HepG2 (cell line): Measurements from ENCODE around the gene MAPK13. TPM values are rescaled to one million over a fixed set of nuclear protein-coding genes. Genes with fewer than 3 reads are reported as not detected.

Source experiments
- ARNTL ChIP-seq: sonication (generic); formaldehyde crosslinking; IDR thresholded peaks from 2 replicates; pipeline ENCODE4 v1.4.0; 2020; ENCODE audit warnings: mild to moderate bottlenecking, missing genetic modification reagents
- CBX5 ChIP-seq: sonication (generic); formaldehyde crosslinking; IDR thresholded peaks from 2 replicates; pipeline ENCODE4 v1.4.0; 2020; ENCODE audit warnings: missing genetic modification reagents, borderline replicate concordance
- ETV6 ChIP-seq: sonication (generic); formaldehyde crosslinking; conservative IDR thresholded peaks from 2 replicates; pipeline ENCODE4 v1.4.0; 2020; ENCODE audit warnings: missing genetic modification reagents
- FOXK2 ChIP-seq: fragments of 450-650 bp; IDR thresholded peaks from 2 replicates; pipeline ENCODE4 v1.6.1; 2016
- HDAC2 ChIP-seq: sonication (generic); formaldehyde crosslinking; IDR thresholded peaks from 2 replicates; pipeline ENCODE4 v1.4.0; 2020; ENCODE audit warnings: missing genetic modification reagents
- HMG20A ChIP-seq: IDR thresholded peaks from 2 replicates; pipeline ENCODE4 v1.6.1; 2016; ENCODE audit warnings: borderline replicate concordance
- IKZF1 ChIP-seq: fragments of 450-650 bp; IDR thresholded peaks from 2 replicates; pipeline ENCODE4 v1.7.1; 2016
- KDM5B ChIP-seq: sonication (generic); formaldehyde crosslinking; IDR thresholded peaks from 2 replicates; pipeline ENCODE4 v1.4.0; 2020; ENCODE audit warnings: missing genetic modification reagents, mild to moderate bottlenecking, borderline replicate concordance
- KMT2B ChIP-seq: IDR thresholded peaks from 2 replicates; pipeline ENCODE4 v1.6.1; 2016; ENCODE audit warnings: missing genetic modification reagents, missing compliant biosample characterization
- MAFF ChIP-seq: IDR thresholded peaks from 2 replicates; pipeline ENCODE4 v1.6.1; 2011; ENCODE audit warnings: low read depth, low read length, improper control_type of control experiment
- MEIS1 ChIP-seq: sonication (generic); formaldehyde crosslinking; IDR thresholded peaks from 2 replicates; pipeline ENCODE4 v1.9.0; 2021; ENCODE audit warnings: mild to moderate bottlenecking, missing genetic modification reagents, moderate library complexity, borderline replicate concordance
- PCBP2 ChIP-seq: fragments of 200-400 bp; formaldehyde crosslinking; optimal IDR thresholded peaks from 2 replicates; pipeline ENCODE3; 2018; ENCODE audit warnings: low read length, low read depth; ENCODE audit not compliant: poor library complexity, severe bottlenecking
- PLRG1 ChIP-seq: fragments of 450-650 bp; conservative IDR thresholded peaks from 2 replicates; pipeline ENCODE4 v1.6.1; 2016
- POGZ ChIP-seq: sonication (generic); formaldehyde crosslinking; IDR thresholded peaks from 2 replicates; pipeline ENCODE4 v1.4.0; 2020; ENCODE audit warnings: mild to moderate bottlenecking, missing genetic modification reagents
- POLR2AphosphoS5 ChIP-seq: IDR thresholded peaks from 2 replicates; pipeline ENCODE4 v1.6.1; 2012; ENCODE audit warnings: low read depth, low read length
- SIX4 ChIP-seq: sonication (generic); formaldehyde crosslinking; IDR thresholded peaks from 2 replicates; pipeline ENCODE4 v1.4.0; 2020; ENCODE audit warnings: missing genetic modification reagents
- SMC3 ChIP-seq: IDR thresholded peaks from 2 replicates; pipeline ENCODE4 v1.6.1; 2011; ENCODE audit warnings: low read length, improper control_type of control experiment
- TOE1 ChIP-seq: sonication (generic); formaldehyde crosslinking; IDR thresholded peaks from 2 replicates; pipeline ENCODE4 v1.4.0; 2020; ENCODE audit warnings: mild to moderate bottlenecking, missing genetic modification reagents
- TP53 ChIP-seq: sonication (generic); formaldehyde crosslinking; conservative IDR thresholded peaks from 2 replicates; pipeline ENCODE4 v1.4.0; 2020; ENCODE audit warnings: missing genetic modification reagents
- WIZ ChIP-seq: sonication (generic); formaldehyde crosslinking; IDR thresholded peaks from 2 replicates; pipeline ENCODE4 v1.5.1; 2020; ENCODE audit warnings: mild to moderate bottlenecking, missing genetic modification reagents
- ZBTB2 ChIP-seq: sonication (generic); formaldehyde crosslinking; IDR thresholded peaks from 2 replicates; pipeline ENCODE4 v1.8.0; 2022; ENCODE audit warnings: low read depth, missing genetic modification reagents
- ZBTB43 ChIP-seq: sonication (generic); formaldehyde crosslinking; conservative IDR thresholded peaks from 2 replicates; pipeline ENCODE4 v1.4.0; 2020; ENCODE audit warnings: missing genetic modification reagents
- ZBTB46 ChIP-seq: sonication (generic); formaldehyde crosslinking; IDR thresholded peaks from 2 replicates; pipeline ENCODE4 v1.4.0; 2020; ENCODE audit warnings: mild to moderate bottlenecking, missing genetic modification reagents, borderline replicate concordance
- ZNF251 ChIP-seq: sonication (generic); formaldehyde crosslinking; IDR thresholded peaks from 2 replicates; pipeline ENCODE4 v1.9.0; 2021; ENCODE audit warnings: mild to moderate bottlenecking, missing genetic modification reagents
- ZNF350 ChIP-seq: sonication (generic); formaldehyde crosslinking; IDR thresholded peaks from 2 replicates; pipeline ENCODE4 v1.4.0; 2020; ENCODE audit warnings: mild to moderate bottlenecking, low read depth, missing genetic modification reagents, borderline replicate concordance
- ZNF530 ChIP-seq: sonication (generic); formaldehyde crosslinking; IDR thresholded peaks from 2 replicates; pipeline ENCODE4 v1.5.0; 2020; ENCODE audit warnings: low read depth, mild to moderate bottlenecking, missing genetic modification reagents
- ZNF570 ChIP-seq: sonication (generic); formaldehyde crosslinking; IDR thresholded peaks from 2 replicates; pipeline ENCODE4 v1.4.0; 2020; ENCODE audit warnings: mild to moderate bottlenecking, missing genetic modification reagents, borderline replicate concordance
- ZNF724P ChIP-seq: sonication (generic); formaldehyde crosslinking; IDR thresholded peaks from 2 replicates; pipeline ENCODE4 v1.8.0; 2022; ENCODE audit warnings: missing genetic modification reagents, borderline replicate concordance
- ZNF747 ChIP-seq: sonication (generic); formaldehyde crosslinking; IDR thresholded peaks from 2 replicates; pipeline ENCODE4 v1.8.1; 2023; ENCODE audit warnings: missing genetic modification reagents, mild to moderate bottlenecking, borderline replicate concordance
- polyA plus RNA-seq, 8 experiments: library from polyadenylated mRNA; depleted of rRNA in 3 of 8; stranded (reverse) in 7 of 8; unstranded in 1 of 8; fragments of >200 nt; fragmentation: Illumina TruSeq in 4 of 8; extraction: Trizol in 4 of 8; gene quantifications; 2 replicates each; pipeline versions ENCODE4 v1.2.1 to v1.2.3, GENCODE V29; 2011 to 2016; ENCODE audit warnings: low read depth in 4 of 8, missing spikeins in 1 of 8, mixed read lengths in 1 of 8; ENCODE audit not compliant: insufficient read depth in 1 of 8
- total RNA-seq, 5 experiments: library from RNA; depleted of rRNA; stranded (reverse); fragments of >200 nt; fragmentation: Illumina TruSeq; extraction: Trizol; gene quantifications; 2 replicates each; pipeline ENCODE4 v1.2.3, GENCODE V29; 2016; ENCODE audit warnings: low read depth in 1 of 5

MAPK13 gene
- total and polyA plus RNA-seq, 2 of the 13 experiments (the other 11 are each of a cell fraction or from before 2014, with no cell fraction given) = 12.7 to 43.4 TPM

GRCh38 chr6:36094753-36095496 is 35.4 kb upstream of the MAPK13 start (continued):
- TF ChIP-seq ZNF724P (CRISPR knock-in tag) = no peak
- no peak for TF ChIP-seq MAFF
- no peak for TF ChIP-seq PCBP2
- no peak for TF ChIP-seq ZNF747 (CRISPR knock-in tag)
- TF ChIP-seq FOXK2 = no peak
- TF ChIP-seq SIX4 = no peak; the same call in 1 of the 2 replicates
- no peak for TF ChIP-seq MEIS1 (CRISPR knock-in tag)
- no peak for TF ChIP-seq TP53 (CRISPR knock-in tag)
- no peak for TF ChIP-seq IKZF1
- TF ChIP-seq ETV6 (CRISPR knock-in tag) = no peak
- no peak; the same call in 1 of the 2 replicates for TF ChIP-seq HDAC2
- no peak for TF ChIP-seq ZBTB2 (CRISPR knock-in tag)
- 0 out of 2 replicates have a peak, but pooled peaks have one; percentile 54 for TF ChIP-seq ZBTB43 (CRISPR knock-in tag)
- TF ChIP-seq HMG20A (CRISPR knock-in tag) = 0 out of 2 replicates have a peak, but pooled peaks have one; percentile 21
- no peak for TF ChIP-seq ZNF251 (CRISPR knock-in tag)
- TF ChIP-seq SMC3 = peak; percentile 91
- 0 out of 2 replicates have a peak, but pooled peaks have one; percentile 44 for TF ChIP-seq CBX5 (CRISPR knock-in tag)
- 0 out of 2 replicates have a peak, but pooled peaks have one; percentile 17 for TF ChIP-seq POLR2AphosphoS5
- TF ChIP-seq KMT2B (CRISPR knock-in tag) = 0 out of 2 replicates have a peak, but pooled peaks have one; percentile 45
- no peak for TF ChIP-seq ZBTB46
- no peak for TF ChIP-seq ARNTL (CRISPR knock-in tag)
- TF ChIP-seq PLRG1 = no peak
- 0 out of 2 replicates have a peak, but pooled peaks have one; percentile 20 for TF ChIP-seq POGZ (CRISPR knock-in tag)
- no peak for TF ChIP-seq ZNF570 (CRISPR knock-in tag)
- no peak for TF ChIP-seq KDM5B
- TF ChIP-seq WIZ (CRISPR knock-in tag) = peak; percentile 30; the same call in 1 of the 2 replicates
- no peak for TF ChIP-seq ZNF350 (CRISPR knock-in tag)
- TF ChIP-seq TOE1 (CRISPR knock-in tag) = no peak
- no peak for TF ChIP-seq ZNF530 (CRISPR knock-in tag)
